Retina (tissue), 1 donor: ENCODE measurements around the gene NDUFC1.
"Not testable (repeated sequence)": the region's sequence is repeated elsewhere in the genome, so short reads cannot be mapped to it uniquely, and the experiment has no call there.

ENCODE experiments used
- DNase-seq: peaks from one replicate; pipeline ENCODE4 v3.0.0-alpha.2; 2016

NDUFC1 gene

DNA sequence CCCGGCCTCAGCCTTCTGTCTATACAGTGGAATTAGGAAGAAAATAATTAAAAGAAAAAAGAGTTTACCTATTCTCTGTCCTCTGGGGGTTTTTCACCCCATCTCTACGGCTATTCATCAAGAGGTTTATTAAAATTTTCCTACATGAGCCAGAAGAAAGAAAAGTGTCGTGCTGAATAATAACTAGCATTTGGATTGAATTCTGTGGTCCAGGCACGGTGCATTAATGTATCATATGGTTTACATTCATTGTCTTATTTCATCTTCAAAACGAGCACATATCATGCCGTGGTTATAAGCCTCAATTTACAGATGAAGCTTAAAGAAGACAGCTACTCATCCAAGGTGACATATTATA, 6.4 kb downstream of the NDUFC1 start:
- no peak for DNase-seq

- DNase-seq = peak; percentile 96
Measured at GRCh38 chr4:139295206-139295941, 6.9 kb downstream of the NDUFC1 start.

DNA sequence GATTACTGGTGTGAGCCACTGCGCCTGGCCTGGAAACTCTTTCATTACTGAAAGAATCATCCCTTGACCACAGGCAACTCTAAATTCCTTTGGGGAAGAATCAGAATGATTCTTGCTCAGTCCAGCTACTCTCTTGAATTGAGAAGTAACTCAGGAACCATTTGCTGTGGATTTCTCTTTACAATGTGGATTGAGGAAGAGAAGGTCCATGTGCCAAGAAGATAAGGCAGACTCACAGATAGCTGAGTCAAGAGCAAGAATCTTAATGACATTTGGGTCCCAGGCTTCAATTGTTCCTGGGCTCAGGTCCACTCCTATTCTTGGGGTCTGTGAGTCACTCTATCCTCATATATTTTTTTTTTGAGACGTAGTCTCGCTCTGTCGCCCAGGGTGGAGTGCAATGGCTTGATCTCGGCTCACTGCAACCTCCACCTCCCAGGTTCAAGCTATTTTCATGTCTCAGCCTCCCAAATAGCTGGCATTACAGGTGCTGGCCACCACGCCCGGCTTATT, 16.0 kb downstream of the NDUFC1 start:
- no peak for DNase-seq

GRCh38 chr4:139282721-139283075, 19.6 kb downstream of the NDUFC1 start:
- no peak for DNase-seq

- no peak for DNase-seq
Measured at GRCh38 chr4:139282065-139282720, 20.1 kb downstream of the NDUFC1 start.

- DNase-seq = peak; percentile 94
Measured at GRCh38 chr4:139279760-139280620, 22.3 kb downstream of the NDUFC1 start, which contains the start of gene MGARP. Gene MGARP, minus strand, starts transcription at chr4:139280225. Its CDS starts 67 bp downstream, at chr4:139280158.

- DNase-seq = peak; percentile 87
Measured at GRCh38 chr4:139278912-139279759, 23.1 kb downstream of the NDUFC1 start.

- peak; percentile 60 for DNase-seq
Measured at GRCh38 chr4:139278485-139278884, 23.8 kb downstream of the NDUFC1 start.

DNA sequence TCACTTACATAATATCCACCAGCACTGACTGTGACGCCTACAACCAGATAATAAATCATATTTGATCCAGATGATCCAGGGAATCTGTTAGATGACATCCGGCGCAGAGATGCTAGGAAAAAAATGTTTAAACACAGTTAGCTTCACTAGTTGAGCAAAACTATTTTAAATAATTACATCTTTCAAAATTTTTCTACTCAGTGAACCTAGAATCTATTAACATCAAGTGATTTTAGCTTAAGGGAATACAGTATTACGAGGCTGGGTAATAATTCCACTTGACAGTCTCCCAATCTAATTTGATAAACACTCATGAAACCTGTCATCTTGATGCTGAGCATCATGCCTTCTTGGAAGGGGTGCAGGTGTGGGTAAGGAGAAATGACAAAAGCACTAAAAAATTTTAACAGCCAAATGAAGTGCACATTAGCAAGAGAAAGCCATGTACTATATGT, 27.0 kb downstream of the NDUFC1 start:
- no peak for DNase-seq

DNA sequence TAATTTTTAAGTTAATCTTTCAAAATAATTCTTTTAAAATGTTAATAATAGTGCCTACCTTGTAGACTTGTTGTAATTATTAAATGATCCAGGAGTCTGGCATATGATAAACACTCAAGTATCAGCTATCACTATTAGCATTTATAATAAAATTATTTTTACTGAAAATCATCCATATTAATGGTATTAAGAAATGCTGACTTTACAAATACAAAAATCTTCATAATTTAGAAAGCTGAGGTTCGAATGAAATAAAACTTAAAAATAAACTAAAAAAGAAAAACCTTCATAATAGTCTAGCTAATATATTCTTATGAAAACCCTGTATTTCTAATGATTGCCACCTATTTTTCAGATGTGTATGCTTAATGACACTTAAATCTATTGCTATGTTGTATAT, 27.5 kb downstream of the NDUFC1 start:
- DNase-seq = no peak

GRCh38 chr4:139273835-139274234, 28.4 kb downstream of the NDUFC1 start:
- DNase-seq = no peak

- no peak for DNase-seq
Measured at GRCh38 chr4:139267301-139267700, 35.0 kb downstream of the NDUFC1 start.

- DNase-seq = peak; percentile 78
Measured at GRCh38 chr4:139266583-139267257, 35.6 kb downstream of the NDUFC1 start.

- DNase-seq = no peak
Measured at GRCh38 chr4:139266208-139266582, 36.1 kb downstream of the NDUFC1 start.

DNA sequence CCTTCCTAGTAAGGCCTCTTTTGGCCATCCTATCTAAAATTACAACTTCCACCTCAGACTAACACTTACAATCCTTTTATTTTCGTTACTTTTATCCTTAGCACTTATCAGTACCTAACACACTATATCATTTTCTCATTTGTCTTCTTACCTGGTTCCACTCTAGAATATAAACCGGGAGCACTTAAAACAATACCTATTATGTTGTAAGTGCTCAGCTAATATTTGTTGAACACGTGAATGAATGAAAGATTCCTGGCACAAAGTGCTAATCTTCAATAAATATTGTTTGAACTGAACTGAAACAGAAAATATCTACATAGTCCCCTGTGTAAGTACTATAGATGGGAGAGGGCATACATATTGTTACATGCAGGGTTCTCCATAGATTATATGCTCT, 36.6 kb downstream of the NDUFC1 start:
- no peak for DNase-seq

- DNase-seq = no peak
Measured at GRCh38 chr4:139256349-139256748, 45.9 kb downstream of the NDUFC1 start.

- not testable (repeated sequence) for DNase-seq
Measured at GRCh38 chr4:139255581-139255980, 46.7 kb downstream of the NDUFC1 start.

- DNase-seq = peak; percentile 33
Measured at GRCh38 chr4:139253713-139254112, 48.6 kb downstream of the NDUFC1 start.

DNA sequence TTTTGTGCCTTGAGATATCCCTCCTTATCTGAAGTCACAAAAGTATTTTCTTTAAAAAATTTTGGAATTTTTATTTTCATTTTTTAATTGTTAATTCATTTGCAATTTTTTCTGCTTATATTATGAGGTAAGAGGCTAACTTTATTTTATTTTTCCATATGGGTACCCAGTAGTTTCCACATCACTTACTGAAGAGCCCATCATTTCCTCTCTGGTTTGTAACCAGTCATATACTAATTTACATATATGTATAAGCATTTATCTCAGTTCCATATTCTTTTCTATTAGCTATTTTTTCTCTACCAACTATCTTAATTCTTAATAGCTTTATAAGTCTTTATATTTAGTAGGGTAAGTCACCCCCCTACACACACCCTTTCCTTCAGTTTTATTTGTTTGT, 49.2 kb downstream of the NDUFC1 start:
- DNase-seq = no peak

GRCh38 chr4:139247700-139248238, 54.5 kb downstream of the NDUFC1 start:
- no peak for DNase-seq

DNA sequence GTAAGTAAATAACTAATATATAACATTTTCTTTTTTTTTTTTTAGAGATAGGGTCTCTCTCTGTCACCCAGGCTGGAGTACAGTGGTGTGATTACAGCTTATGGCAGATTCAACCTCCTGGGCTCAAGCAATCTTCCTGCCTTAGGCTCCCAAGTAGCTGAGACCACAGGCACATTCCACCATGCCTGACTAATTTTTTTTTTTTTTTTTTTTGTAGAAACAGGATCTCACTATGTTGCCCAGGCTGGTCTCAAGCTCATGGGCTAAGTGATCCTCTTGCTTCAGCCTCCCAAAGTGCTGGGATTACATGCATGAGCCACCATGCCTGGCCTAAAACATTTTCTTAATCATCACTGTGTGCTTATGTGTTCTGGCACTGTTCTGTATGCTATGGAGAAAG, 55.0 kb downstream of the NDUFC1 start:
- no peak for DNase-seq

DNA sequence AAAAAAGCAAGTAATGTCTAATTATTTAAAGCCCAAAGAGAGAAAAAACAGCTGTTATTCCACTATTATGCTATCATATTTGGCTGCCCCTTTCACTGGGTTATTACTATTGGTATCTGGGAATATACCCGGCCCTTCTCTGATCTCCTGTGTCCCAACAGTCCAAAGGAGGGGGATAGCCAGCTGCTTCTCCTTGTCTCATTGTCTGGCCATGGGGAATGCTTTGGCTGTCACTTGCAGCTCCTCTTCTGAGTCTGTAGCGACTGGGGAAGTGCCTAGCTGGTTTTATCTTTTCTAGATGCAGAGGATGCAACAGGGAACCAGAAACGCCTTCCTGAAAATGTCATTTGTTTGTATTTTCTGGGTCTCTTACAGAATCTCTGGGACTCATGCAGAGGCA, 56.1 kb downstream of the NDUFC1 start:
- DNase-seq = no peak
